HG03095 (cell line): ENCODE results near the gene BCR.

Experiments
- ATAC-seq: cut with Tn5 transposase; IDR thresholded peaks from one replicate; pipeline ENCODE4 v1.9.1; 2021; ENCODE audit warnings: moderate library complexity; ENCODE audit not compliant: unreplicated experiment

Gene BCR

GRCh38 chr22:23175817-23176644, 4.3 kb upstream of the BCR start:
- ATAC-seq, result no peak

- no peak for ATAC-seq
Observed at GRCh38 chr22:23176645-23177027, 3.7 kb upstream of the BCR start.

- ATAC-seq, result no peak
Observed at GRCh38 chr22:23177197-23177596, 3.1 kb upstream of the BCR start.

GRCh38 chr22:23178512-23179254, 1.6 kb upstream of the BCR start:
- no peak for ATAC-seq

- ATAC-seq, result no peak
Observed at GRCh38 chr22:23179381-23180299, 669 bp upstream of the BCR start.

GRCh38 chr22:23180893-23181720, 798 bp downstream of the BCR start:
- no peak for ATAC-seq

GRCh38 chr22:23181721-23182308, 1.5 kb downstream of the BCR start:
- no peak for ATAC-seq

GRCh38 chr22:23182309-23183060, 2.2 kb downstream of the BCR start:
- no peak for ATAC-seq

- ATAC-seq, result no peak
Observed at GRCh38 chr22:23183061-23183698, 2.9 kb downstream of the BCR start.

- ATAC-seq, result no peak
Observed at GRCh38 chr22:23184100-23184763, 3.9 kb downstream of the BCR start.

GRCh38 chr22:23184764-23185113, 4.4 kb downstream of the BCR start:
- ATAC-seq, result no peak

GRCh38 chr22:23187211-23187610, 6.9 kb downstream of the BCR start:
- no peak for ATAC-seq

- ATAC-seq, result no peak
Observed at GRCh38 chr22:23187871-23188700, 7.8 kb downstream of the BCR start.

GRCh38 chr22:23190526-23190925, 10.2 kb downstream of the BCR start:
- ATAC-seq, result no peak

GRCh38 chr22:23192133-23192532, 11.8 kb downstream of the BCR start:
- no peak for ATAC-seq

- no peak for ATAC-seq
Observed at GRCh38 chr22:23192558-23192957, 12.2 kb downstream of the BCR start.

- no peak for ATAC-seq
Observed at GRCh38 chr22:23193196-23193827, 13.0 kb downstream of the BCR start.
